ENCODE data around the gene NRROS. TPM values are rescaled to one million over a fixed set of nuclear protein-coding genes. Genes with fewer than 3 reads are reported as not detected.
"Not testable (repeated sequence)": the region's sequence is repeated elsewhere in the genome, so short reads cannot be mapped to it uniquely, and the experiment has no call there.

Gene NRROS
- total RNA-seq, 1 experiment from 2014 or later = 0.99 TPM

DNA sequence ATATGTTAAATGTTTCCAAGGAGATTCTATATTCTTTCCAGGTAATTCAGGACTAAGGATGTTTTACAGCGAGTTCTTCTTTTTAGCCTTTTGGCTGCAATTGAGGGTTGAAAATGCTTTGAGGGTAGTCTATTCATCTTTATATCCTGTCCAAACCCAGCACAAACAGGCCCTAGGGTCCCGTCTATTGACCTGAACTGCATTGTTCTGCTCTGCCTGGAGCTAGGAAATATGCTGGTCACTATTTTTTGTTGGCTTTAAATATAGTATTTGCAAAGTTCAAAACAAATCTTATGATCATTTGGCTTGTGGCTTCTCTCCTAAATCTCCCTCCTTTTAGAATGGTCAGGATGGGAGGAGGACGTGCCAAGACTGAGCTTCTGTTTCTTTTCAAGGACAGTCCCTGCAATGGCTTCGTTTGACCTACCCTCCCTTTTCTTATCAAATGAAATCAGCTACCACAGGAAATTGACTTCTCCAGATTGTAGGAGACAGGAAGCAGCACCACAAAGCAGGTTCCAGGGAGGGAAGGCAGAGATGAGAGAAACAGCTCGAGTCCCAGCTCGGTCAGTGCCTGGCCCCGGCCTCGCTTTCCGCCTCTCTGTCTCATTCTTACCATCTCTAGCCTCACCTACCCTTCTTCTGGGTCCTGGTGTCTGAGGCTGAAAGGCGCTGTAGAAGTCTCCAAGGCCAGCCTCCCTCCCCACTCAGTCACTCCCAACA lies 27.6 kb upstream of the NRROS start:
- TF ChIP-seq, protein P1, sequence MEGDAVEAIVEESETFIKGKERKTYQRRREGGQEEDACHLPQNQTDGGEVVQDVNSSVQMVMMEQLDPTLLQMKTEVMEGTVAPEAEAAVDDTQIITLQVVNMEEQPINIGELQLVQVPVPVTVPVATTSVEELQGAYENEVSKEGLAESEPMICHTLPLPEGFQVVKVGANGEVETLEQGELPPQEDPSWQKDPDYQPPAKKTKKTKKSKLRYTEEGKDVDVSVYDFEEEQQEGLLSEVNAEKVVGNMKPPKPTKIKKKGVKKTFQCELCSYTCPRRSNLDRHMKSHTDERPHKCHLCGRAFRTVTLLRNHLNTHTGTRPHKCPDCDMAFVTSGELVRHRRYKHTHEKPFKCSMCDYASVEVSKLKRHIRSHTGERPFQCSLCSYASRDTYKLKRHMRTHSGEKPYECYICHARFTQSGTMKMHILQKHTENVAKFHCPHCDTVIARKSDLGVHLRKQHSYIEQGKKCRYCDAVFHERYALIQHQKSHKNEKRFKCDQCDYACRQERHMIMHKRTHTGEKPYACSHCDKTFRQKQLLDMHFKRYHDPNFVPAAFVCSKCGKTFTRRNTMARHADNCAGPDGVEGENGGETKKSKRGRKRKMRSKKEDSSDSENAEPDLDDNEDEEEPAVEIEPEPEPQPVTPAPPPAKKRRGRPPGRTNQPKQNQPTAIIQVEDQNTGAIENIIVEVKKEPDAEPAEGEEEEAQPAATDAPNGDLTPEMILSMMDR (IDR thresholded peaks at IDR 0.05; ENCODE audit: unreplicated experiment) = no peak
- no TSS peak for BruUV-seq (replicated peaks)
- Mint-ChIP-seq H3K36me3 (ENCODE audit: insufficient read depth, unreplicated experiment) (no peaks in the 10 kb centered on the region), H3K27ac (ENCODE audit: unreplicated experiment) (no peak overlapping the region), H3K27me3 (ENCODE audit: unreplicated experiment) (no peaks in the 10 kb centered on the region), H3K4me3 (ENCODE audit: low read depth, unreplicated experiment) (no peak overlapping the region), H3K4me1 (ENCODE audit: low read depth, unreplicated experiment) (peaks cover 10% of the 10 kb centered on the region), H3K9me3 (ENCODE audit: low read depth, unreplicated experiment) (no peaks in the 10 kb centered on the region)
- CTCF ChIA-PET = interaction anchor here (0.5 to 0.6 kb wide), 2 partner anchors 133 to 1041 kb away, joined by 3 read pairs; no protein-coding TSS in a partner anchor
- DNase-seq = no peak
- intact Hi-C loops (cut with micrococcal nuclease; ENCODE audit: unreplicated experiment) = no loop called here

DNA sequence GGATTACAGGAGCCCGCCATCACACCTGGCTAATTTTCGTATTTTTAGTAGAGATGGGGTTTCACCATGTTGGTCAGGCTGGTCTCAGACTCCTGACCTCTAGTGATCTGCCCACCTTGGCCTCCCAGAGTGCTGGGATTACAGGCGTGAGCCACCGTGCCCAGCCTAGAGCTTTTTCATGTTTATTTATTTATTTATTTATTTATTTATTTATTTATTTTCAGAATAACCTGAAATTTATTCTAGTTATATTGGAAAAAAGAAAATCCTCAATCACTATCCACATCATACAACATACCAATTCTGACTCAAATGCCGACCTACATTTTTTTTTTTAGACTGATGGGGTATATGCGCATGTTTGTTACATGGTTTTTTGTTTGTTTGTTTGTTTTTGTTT lies 24.3 kb upstream of the NRROS start:
- BruUV-seq (replicated peaks); H3K27me3 Mint-ChIP-seq (ENCODE audit: unreplicated experiment); intact Hi-C loops (cut with micrococcal nuclease; ENCODE audit: unreplicated experiment); H3K27ac Mint-ChIP-seq (ENCODE audit: unreplicated experiment); H3K4me1 Mint-ChIP-seq (ENCODE audit: low read depth, unreplicated experiment); DNase-seq; H3K36me3 Mint-ChIP-seq (ENCODE audit: insufficient read depth, unreplicated experiment); H3K9me3 Mint-ChIP-seq (ENCODE audit: low read depth, unreplicated experiment); H3K4me3 Mint-ChIP-seq (ENCODE audit: low read depth, unreplicated experiment): not testable (repeated sequence)
- CTCF ChIA-PET = interaction anchor here (0.7 kb wide), 1 partner anchor 198 kb away, joined by 7 read pairs; no protein-coding TSS in a partner anchor

DNA sequence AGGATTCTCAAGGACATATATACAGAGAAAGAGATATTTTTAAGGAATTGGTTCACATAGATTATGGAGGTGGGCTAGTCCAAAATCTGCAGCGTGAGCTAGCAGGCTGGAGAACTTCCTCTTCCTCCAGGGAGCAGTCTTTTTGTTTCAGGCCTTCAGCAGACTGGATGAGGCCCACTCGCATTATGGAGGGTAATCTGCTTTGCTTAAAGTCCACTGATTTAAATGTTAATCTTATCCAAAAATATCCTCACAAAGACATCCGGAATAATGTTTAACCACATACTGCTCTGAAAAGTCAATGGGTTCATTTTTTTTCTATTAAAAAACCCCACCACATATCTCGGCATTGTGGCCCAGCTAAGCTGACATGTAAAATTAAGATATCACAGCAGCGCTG lies 22.2 kb upstream of the NRROS start:
- BruUV-seq (replicated peaks) = no TSS peak
- H3K4me1 Mint-ChIP-seq (ENCODE audit: low read depth, unreplicated experiment) = no peaks in the 10 kb centered on the region
- H3K36me3 Mint-ChIP-seq (ENCODE audit: insufficient read depth, unreplicated experiment) = no peaks in the 10 kb centered on the region
- no peak overlapping the region for H3K27ac Mint-ChIP-seq (ENCODE audit: unreplicated experiment)
- no peaks in the 10 kb centered on the region for H3K27me3 Mint-ChIP-seq (ENCODE audit: unreplicated experiment)
- no peaks in the 10 kb centered on the region for H3K9me3 Mint-ChIP-seq (ENCODE audit: low read depth, unreplicated experiment)
- CTCF ChIA-PET = interaction anchor here (0.7 kb wide), 1 partner anchor 1112 kb away, joined by 5 read pairs; no protein-coding TSS in a partner anchor
- TF ChIP-seq, protein P1 (IDR thresholded peaks at IDR 0.05; ENCODE audit: unreplicated experiment) = no peak
- intact Hi-C loops (cut with micrococcal nuclease; ENCODE audit: unreplicated experiment) = no loop called here
- H3K4me3 Mint-ChIP-seq (ENCODE audit: low read depth, unreplicated experiment) = no peak overlapping the region
- no peak for DNase-seq

DNA sequence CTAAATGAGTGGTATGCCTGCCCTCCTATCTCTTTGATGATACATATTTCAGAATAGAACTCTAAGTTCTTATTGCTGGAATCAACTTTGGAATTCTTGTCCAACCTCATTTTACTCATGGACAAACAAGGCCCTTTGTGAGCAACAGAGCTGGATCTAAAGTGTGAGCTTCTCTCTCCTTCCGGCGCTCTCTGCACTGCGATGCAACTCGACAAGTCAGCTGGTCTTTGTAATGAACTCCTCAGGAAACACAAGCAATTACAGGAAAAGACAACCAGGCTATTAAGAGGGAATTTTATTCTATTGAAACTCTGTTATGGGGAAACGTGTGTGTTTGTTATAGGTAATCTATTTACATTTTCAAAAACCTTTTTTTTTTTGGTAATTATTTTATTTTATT lies 20.3 kb upstream of the NRROS start:
- intact Hi-C loops (cut with micrococcal nuclease; ENCODE audit: unreplicated experiment) = no loop called here

DNA sequence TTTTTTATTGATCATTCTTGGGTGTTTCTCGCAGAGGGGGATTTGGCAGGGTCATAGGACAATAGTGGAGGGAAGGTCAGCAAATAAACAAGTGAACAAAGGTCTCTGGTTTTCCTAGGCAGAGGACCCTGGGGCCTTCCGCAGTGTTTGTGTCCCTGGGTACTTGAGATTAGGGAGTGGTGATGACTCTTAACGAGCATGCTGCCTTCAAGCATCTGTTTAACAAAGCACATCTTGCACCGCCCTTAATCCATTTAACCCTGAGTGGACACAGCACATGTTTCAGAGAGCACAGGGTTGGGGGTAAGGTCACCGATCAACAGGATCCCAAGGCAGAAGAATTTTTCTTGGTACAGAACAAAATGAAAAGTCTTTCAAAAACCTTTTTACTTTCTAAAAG lies 19.9 kb upstream of the NRROS start:
- H3K36me3 Mint-ChIP-seq (ENCODE audit: insufficient read depth, unreplicated experiment); H3K27ac Mint-ChIP-seq (ENCODE audit: unreplicated experiment); DNase-seq; CTCF ChIA-PET; H3K4me3 Mint-ChIP-seq (ENCODE audit: low read depth, unreplicated experiment); H3K4me1 Mint-ChIP-seq (ENCODE audit: low read depth, unreplicated experiment); BruUV-seq (replicated peaks); H3K27me3 Mint-ChIP-seq (ENCODE audit: unreplicated experiment); intact Hi-C loops (cut with micrococcal nuclease; ENCODE audit: unreplicated experiment); H3K9me3 Mint-ChIP-seq (ENCODE audit: low read depth, unreplicated experiment): not testable (repeated sequence)

More for the DNA sequence above, 20.3 kb upstream of the NRROS start:
- Mint-ChIP-seq H3K27me3 (ENCODE audit: unreplicated experiment) (no peaks in the 10 kb centered on the region), H3K4me3 (ENCODE audit: low read depth, unreplicated experiment) (no peak overlapping the region), H3K4me1 (ENCODE audit: low read depth, unreplicated experiment) (no peaks in the 10 kb centered on the region), H3K36me3 (ENCODE audit: insufficient read depth, unreplicated experiment) (no peaks in the 10 kb centered on the region), H3K9me3 (ENCODE audit: low read depth, unreplicated experiment) (no peaks in the 10 kb centered on the region), H3K27ac (ENCODE audit: unreplicated experiment) (no peak overlapping the region)
- no peak for DNase-seq
- TF ChIP-seq, protein P1 (IDR thresholded peaks at IDR 0.05; ENCODE audit: unreplicated experiment) = no peak
- BruUV-seq (replicated peaks) = no TSS peak
- CTCF ChIA-PET = no interaction called here
